DND-41 (cell line): ENCODE data around the gene HOOK2.

Experiments used
- EZH2 ChIP-seq: IDR thresholded peaks from 3 replicates; pipeline ENCODE4 v1.6.1; 2012; ENCODE audit warnings: borderline replicate concordance, low read depth, mild to moderate bottlenecking, moderate library complexity, low read length, inconsistent platforms; ENCODE audit not compliant: severe bottlenecking
- TF ChIP-seq, protein P1 (sequence below): IDR thresholded peaks from 2 replicates; pipeline ENCODE4 v1.5.1; 2012; ENCODE audit warnings: borderline replicate concordance, low read length, moderate library complexity, mild to moderate bottlenecking; ENCODE audit not compliant: poor library complexity, severe bottlenecking; ENCODE audit errors: extremely low read depth

DNA sequence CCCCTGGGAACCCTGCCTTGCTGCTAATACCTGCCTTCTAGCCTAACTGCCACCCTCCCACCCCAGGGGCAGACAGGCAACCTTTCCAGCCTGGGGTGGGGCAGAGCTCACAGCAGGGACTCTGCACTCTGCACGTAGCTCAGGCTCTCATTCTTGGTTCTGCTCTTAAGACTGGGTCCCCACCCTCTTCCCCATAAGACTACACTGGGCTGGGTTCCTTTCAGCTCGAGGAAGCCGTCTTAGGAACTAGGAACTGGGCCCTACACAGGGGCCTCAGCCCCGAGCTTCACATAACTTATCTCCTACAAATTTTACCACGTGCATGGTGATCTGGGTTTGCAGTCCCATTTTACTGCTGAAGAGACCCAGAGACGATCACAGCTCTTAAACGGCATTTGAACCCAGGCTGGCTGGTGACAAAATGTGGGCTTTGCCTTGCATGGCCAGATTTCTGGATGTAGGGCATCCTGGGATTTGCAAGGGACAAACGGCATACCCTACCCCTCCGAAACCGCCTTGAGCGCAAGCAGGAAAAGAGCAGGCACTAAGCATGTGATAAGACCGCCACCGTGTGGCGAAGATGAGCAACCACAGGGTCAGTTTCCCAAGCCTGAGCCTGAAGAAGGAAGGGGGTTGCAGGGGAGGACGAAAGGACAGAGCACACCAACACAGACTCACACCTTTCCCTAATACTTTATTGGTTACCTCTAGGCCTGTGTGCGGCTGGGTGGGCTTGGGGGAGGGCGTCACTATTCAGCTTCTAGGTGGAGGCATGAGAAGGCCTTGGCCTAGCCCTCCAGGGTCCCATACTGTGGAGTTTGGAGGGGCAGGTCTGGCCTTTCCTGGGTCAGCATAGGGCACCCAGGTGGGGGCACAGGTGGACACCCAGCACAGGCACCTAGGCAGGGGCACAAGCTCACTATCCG lies 21.1 kb upstream of the HOOK2 start:
- TF ChIP-seq, protein P1, sequence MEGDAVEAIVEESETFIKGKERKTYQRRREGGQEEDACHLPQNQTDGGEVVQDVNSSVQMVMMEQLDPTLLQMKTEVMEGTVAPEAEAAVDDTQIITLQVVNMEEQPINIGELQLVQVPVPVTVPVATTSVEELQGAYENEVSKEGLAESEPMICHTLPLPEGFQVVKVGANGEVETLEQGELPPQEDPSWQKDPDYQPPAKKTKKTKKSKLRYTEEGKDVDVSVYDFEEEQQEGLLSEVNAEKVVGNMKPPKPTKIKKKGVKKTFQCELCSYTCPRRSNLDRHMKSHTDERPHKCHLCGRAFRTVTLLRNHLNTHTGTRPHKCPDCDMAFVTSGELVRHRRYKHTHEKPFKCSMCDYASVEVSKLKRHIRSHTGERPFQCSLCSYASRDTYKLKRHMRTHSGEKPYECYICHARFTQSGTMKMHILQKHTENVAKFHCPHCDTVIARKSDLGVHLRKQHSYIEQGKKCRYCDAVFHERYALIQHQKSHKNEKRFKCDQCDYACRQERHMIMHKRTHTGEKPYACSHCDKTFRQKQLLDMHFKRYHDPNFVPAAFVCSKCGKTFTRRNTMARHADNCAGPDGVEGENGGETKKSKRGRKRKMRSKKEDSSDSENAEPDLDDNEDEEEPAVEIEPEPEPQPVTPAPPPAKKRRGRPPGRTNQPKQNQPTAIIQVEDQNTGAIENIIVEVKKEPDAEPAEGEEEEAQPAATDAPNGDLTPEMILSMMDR: peak; percentile 99
- no peak for TF ChIP-seq EZH2
